HCT116 (cell line): ENCODE data around the gene CDYL2. TPM values are rescaled to one million over a fixed set of nuclear protein-coding genes. Genes with fewer than 3 reads are reported as not detected.

Experiments
- ATAC-seq: fragments of 200-7000 bp; cut with Tn5 transposase; 2 replicates; pipeline ENCODE4 v1.9.1; 2020; ENCODE audit warnings: mild to moderate bottlenecking, moderate library complexity
- BruUV-seq: library from RNA; stranded (reverse); fragments of 400-500 nt; replicated peaks from 2 replicates; lab custom pipeline; 2021; lab: Mats Ljungman, UMichigan
- CTCF ChIA-PET: fragments of 300-600 bp; sonication (Branson Sonifier 250); formaldehyde crosslinking; loops from one replicate; lab custom pipeline; 2021; ENCODE audit warnings: antibody characterized with exemption; lab: Charles Lee
- POLR2A ChIA-PET: fragments of 300-600, 350-600 bp; sonication (Branson Sonifier 250); formaldehyde crosslinking; loops from one replicate; lab custom pipeline; 2021; ENCODE audit warnings: antibody characterized with exemption; lab: Charles Lee
- RAD21 ChIA-PET, 2 experiments: fragments of 300-600 bp; sonication (Branson Sonifier 250); formaldehyde crosslinking; loops; one replicate each; lab custom pipeline; 2023; ENCODE audit warnings: low total read pairs in 2 of 2; ENCODE audit not compliant: uncharacterized antibody in 2 of 2, unreplicated experiment in 2 of 2, low non-redundant PET in 1 of 2; lab: Charles Lee
- DNase-seq: peaks from one replicate; pipeline ENCODE4 v3.0.0-alpha.2; 2010; ENCODE audit warnings: low read depth, low spot score
- H2AFZ ChIP-seq: fragments of 200-600 bp; shearing (Covaris generic), sonication (generic); 2 replicates; pipeline ENCODE4 v1.6.1; 2017; ENCODE audit warnings: low read depth, mixed run types, mixed read lengths, antibody characterized with exemption, low read length; ENCODE audit not compliant: poor library complexity, severe bottlenecking
- H3K27ac ChIP-seq: 2 replicates; pipeline ENCODE4 v1.5.1; 2012; ENCODE audit warnings: low read depth, low read length
- H3K27me3 ChIP-seq: fragments of 200-600 bp; sonication (generic); 2 replicates; pipeline ENCODE4 v1.6.1; 2016; ENCODE audit warnings: mixed run types, low read length, mixed read lengths; ENCODE audit not compliant: insufficient read depth
- H3K36me3 ChIP-seq, 2 experiments: fragments of 200-500 bp in 1 of 2; fragments of 200-600 bp in 1 of 2; sonication (Bioruptor generic) in 1 of 2; sonication (generic) in 1 of 2; 2 replicates each; pipeline versions ENCODE4 v1.5.1 to v1.6.1; 2014 to 2016; ENCODE audit warnings: low read length in 2 of 2, inconsistent platforms in 1 of 2, mixed read lengths in 1 of 2, mixed run types in 1 of 2; ENCODE audit not compliant: insufficient read depth in 2 of 2, control insufficient read depth in 1 of 2
- H3K4me1 ChIP-seq, 2 experiments: fragments of 200-600 bp in 1 of 2; sonication (generic) in 1 of 2; 2 replicates each; pipeline versions ENCODE4 v1.5.1 to v1.6.1; 2012 to 2017; ENCODE audit warnings: low read length in 2 of 2, inconsistent platforms in 1 of 2, mild to moderate bottlenecking in 1 of 2, mixed read lengths in 1 of 2, mixed run types in 1 of 2, moderate library complexity in 1 of 2; ENCODE audit not compliant: insufficient read depth in 2 of 2, control insufficient read depth in 1 of 2
- H3K4me2 ChIP-seq: fragments of 200-600 bp; sonication (generic); 2 replicates; pipeline ENCODE4 v1.6.1; 2017; ENCODE audit warnings: mixed run types, low read length, mixed read lengths
- H3K4me3 ChIP-seq, 2 experiments: fragments of 200-600 bp in 1 of 2; sonication (generic) in 1 of 2; replicated peaks in 1 of 2; 2 replicates each; pipeline ENCODE4 v1.5.1; 2011 to 2016; ENCODE audit warnings: low read length in 2 of 2, control low read depth in 1 of 2, low read depth in 1 of 2, mild to moderate bottlenecking in 1 of 2, mixed read lengths in 1 of 2, mixed run types in 1 of 2
- H3K79me2 ChIP-seq: fragments of 200-600 bp; sonication (generic); 2 replicates; pipeline ENCODE4 v1.6.1; 2017; ENCODE audit warnings: mild to moderate bottlenecking, mixed run types, low read length, moderate library complexity, mixed read lengths; ENCODE audit not compliant: insufficient read depth
- H3K9ac ChIP-seq: fragments of 200-600 bp; sonication (generic); 2 replicates; pipeline ENCODE4 v1.6.1; 2016; ENCODE audit warnings: low read length, mixed read lengths
- H3K9me2 ChIP-seq: fragments of 200-600 bp; sonication (generic), shearing (Covaris generic); 2 replicates; pipeline ENCODE4 v1.6.1; 2017; ENCODE audit warnings: mixed run types, mild to moderate bottlenecking, moderate library complexity; ENCODE audit not compliant: insufficient read depth
- H3K9me3 ChIP-seq, 2 experiments: fragments of 200-500 bp in 1 of 2; fragments of 200-600 bp in 1 of 2; sonication (Bioruptor generic) in 1 of 2; sonication (generic) in 1 of 2; 2 replicates each; pipeline ENCODE4 v1.6.1; 2014 to 2017; ENCODE audit warnings: low read length in 2 of 2, mixed read lengths in 2 of 2, inconsistent platforms in 1 of 2, low read depth in 1 of 2, mild to moderate bottlenecking in 1 of 2, mixed run types in 1 of 2, moderate library complexity in 1 of 2; ENCODE audit not compliant: control insufficient read depth in 1 of 2, insufficient read depth in 1 of 2
- H4K20me1 ChIP-seq: fragments of 200-600 bp; sonication (generic), shearing (Covaris generic); 2 replicates; pipeline ENCODE4 v1.6.1; 2017; ENCODE audit warnings: mixed run types, mild to moderate bottlenecking, moderate library complexity; ENCODE audit not compliant: insufficient read depth
- ATF3 ChIP-seq: IDR thresholded peaks from 2 replicates; pipeline ENCODE4 v1.6.1; 2012
- CBX3 ChIP-seq: IDR thresholded peaks from 2 replicates; pipeline ENCODE4 v1.6.1; 2012; ENCODE audit warnings: low read depth
- EGR1 ChIP-seq: IDR thresholded peaks from 2 replicates; pipeline ENCODE4 v1.6.1; 2012; ENCODE audit warnings: low read depth
- EZH2phosphoT487 ChIP-seq: fragments of 200-600 bp; IDR thresholded peaks from 2 replicates; pipeline ENCODE4 v1.6.1; 2018; ENCODE audit warnings: antibody characterized with exemption, borderline replicate concordance
- FOSL1 ChIP-seq: IDR thresholded peaks from 2 replicates; pipeline ENCODE4 v1.6.1; 2012; ENCODE audit warnings: low read depth
- JUND ChIP-seq: IDR thresholded peaks from 2 replicates; pipeline ENCODE4 v1.6.1; 2012
- POLR2A ChIP-seq: IDR thresholded peaks from 2 replicates; pipeline ENCODE4 v1.7.0; 2011; ENCODE audit warnings: borderline replicate concordance; ENCODE audit not compliant: insufficient read depth, insufficient read length; ENCODE audit errors: extremely low read depth
- POLR2AphosphoS5 ChIP-seq: IDR thresholded peaks from 2 replicates; pipeline ENCODE4 v1.6.1; 2011; ENCODE audit warnings: mild to moderate bottlenecking, low read depth, low read length, moderate library complexity
- REST ChIP-seq: IDR thresholded peaks from 2 replicates; pipeline ENCODE4 v1.6.1; 2012; ENCODE audit warnings: low read depth
- SIN3A ChIP-seq: IDR thresholded peaks from 2 replicates; pipeline ENCODE4 v1.6.1; 2012; ENCODE audit warnings: low read depth
- SP1 ChIP-seq: IDR thresholded peaks from 2 replicates; pipeline ENCODE4 v1.6.1; 2012; ENCODE audit warnings: low read depth
- SRF ChIP-seq: IDR thresholded peaks from 2 replicates; pipeline ENCODE4 v1.6.1; 2012; ENCODE audit warnings: low read depth
- TCF7L2 ChIP-seq: IDR thresholded peaks from 2 replicates; pipeline ENCODE4 v1.7.0; 2011; ENCODE audit warnings: borderline replicate concordance, inconsistent platforms; ENCODE audit not compliant: insufficient read depth, insufficient read length; ENCODE audit errors: extremely low read depth
- YY1 ChIP-seq: IDR thresholded peaks from 2 replicates; pipeline ENCODE4 v1.6.1; 2011; ENCODE audit warnings: low read length, low read depth, moderate library complexity, mild to moderate bottlenecking; ENCODE audit not compliant: insufficient replicate concordance; ENCODE audit errors: extremely low read depth
- ZBTB33 ChIP-seq: IDR thresholded peaks from 2 replicates; pipeline ENCODE4 v1.6.1; 2011; ENCODE audit warnings: mild to moderate bottlenecking, low read length, moderate library complexity; ENCODE audit not compliant: insufficient replicate concordance; ENCODE audit errors: extremely low read depth
- intact Hi-C: fragments of 100-400 bp; cut with micrococcal nuclease; formaldehyde crosslinking; loops from 2 replicates; pipeline ENCODE4 v1.10.0; 2022
- total RNA-seq: library from RNA; stranded (reverse); gene quantifications from one replicate; pipeline ENCODE4 v1.2.1, GENCODE V29; 2021; ENCODE audit not compliant: unreplicated experiment

CDYL2 gene
- total RNA-seq, 1 experiment from 2014 or later = 0.10 TPM

DNA sequence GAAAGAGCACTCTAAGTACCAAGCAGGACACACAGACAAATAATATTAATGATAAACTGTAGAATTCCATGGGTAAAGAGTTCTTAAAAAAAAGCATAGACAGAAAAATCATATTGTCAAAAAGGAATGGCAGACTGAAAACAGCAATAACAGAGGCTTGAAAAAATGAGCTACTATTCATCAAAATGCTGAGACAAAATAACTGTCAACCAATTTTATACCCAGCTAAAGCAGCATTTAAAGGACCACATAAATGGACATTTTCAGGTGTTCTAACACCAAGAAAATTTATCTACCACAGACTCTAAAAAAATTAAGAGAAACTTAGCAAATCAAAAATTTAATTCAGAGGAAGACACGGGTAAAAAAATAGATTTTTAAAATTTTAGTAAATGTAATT, 144.5 kb downstream of the CDYL2 start:
- DNase-seq (no peak), ATAC-seq (no peak)
- Histone ChIP-seq H3K9me3 (peaks cover 0 to 7% of the 10 kb centered on the region in 2 experiments; a peak in 1 of 4 replicates), H3K9me2 (no peaks in the 10 kb centered on the region), H4K20me1 (no peaks in the 10 kb centered on the region; the same call in 1 of the 2 replicates), H3K27me3 (no peaks in the 10 kb centered on the region), H3K9ac (no peak overlapping the region), H3K27ac (no peak overlapping the region), H3K4me2 (no peak overlapping the region), H3K4me1 (no peaks in the 10 kb centered on the region), H3K36me3 (no peaks in the 10 kb centered on the region), H3K79me2 (no peaks in the 10 kb centered on the region), H2AFZ (no peak overlapping the region)
- ChIA-PET CTCF (no interaction called here), POLR2A (no interaction called here)
- intact Hi-C loops = no loop called here
- no TSS peak for BruUV-seq
- TF ChIP-seq YY1 (no peak), EGR1 (no peak), EZH2phosphoT487 (no peak), SRF (no peak), POLR2A (no peak), FOSL1 (no peak), POLR2AphosphoS5 (no peak), REST (no peak), SP1 (no peak), SIN3A (no peak), ZBTB33 (no peak), CBX3 (no peak), JUND (no peak), ATF3 (no peak), TCF7L2 (no peak)
- TF ChIP-seq, all 23 proteins: peak for 0
- RAD21 ChIA-PET = no interaction called here
- no peak overlapping the region for H3K4me3 ChIP-seq
